ENCODE measurements around the gene NUTM2G.
"Not testable (repeated sequence)": the region's sequence is repeated elsewhere in the genome, so short reads cannot be mapped to it uniquely, and the experiment has no call there.

DNA sequence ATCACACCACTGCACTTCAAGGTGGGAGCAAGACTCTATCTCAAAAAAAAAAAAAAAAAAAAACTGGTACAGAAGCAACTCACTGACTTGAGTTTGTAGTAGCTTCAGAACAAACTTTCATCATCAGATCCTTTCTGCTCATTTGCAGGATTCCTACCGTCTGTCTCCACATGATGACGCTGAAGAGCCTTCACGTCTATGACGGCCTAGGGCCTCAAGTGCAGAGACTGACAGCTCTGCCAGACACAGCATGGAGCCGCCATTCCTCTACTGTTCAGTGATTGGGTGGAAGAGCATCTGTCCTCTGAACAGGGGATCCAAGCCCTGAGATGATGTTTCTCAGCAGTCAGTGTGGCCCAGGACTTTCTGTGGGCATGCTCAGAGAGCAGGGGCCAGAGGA lies 3.1 kb upstream of the NUTM2G start:
- TF ChIP-seq CTCF (IDR thresholded peaks at IDR 0.05); JUNB (IDR thresholded peaks at IDR 0.05); SMC3 (IDR thresholded peaks at IDR 0.05); TP53 (CRISPR knock-in tag; IDR thresholded peaks at IDR 0.05); CEBPB (IDR thresholded peaks at IDR 0.05); EP300 (IDR thresholded peaks at IDR 0.05); CHD2 (IDR thresholded peaks at IDR 0.05; ENCODE audit: low read length, partially characterized antibody); POLR2A (IDR thresholded peaks at IDR 0.05; ENCODE audit: low read length): not testable (repeated sequence)

Data from A549 (cell line).